Measurements from ENCODE around the gene NQO1.

GRCh38 chr16:69701452-69701851 lies 24.9 kb downstream of the NQO1 start:
- TF ChIP-seq, protein P1, sequence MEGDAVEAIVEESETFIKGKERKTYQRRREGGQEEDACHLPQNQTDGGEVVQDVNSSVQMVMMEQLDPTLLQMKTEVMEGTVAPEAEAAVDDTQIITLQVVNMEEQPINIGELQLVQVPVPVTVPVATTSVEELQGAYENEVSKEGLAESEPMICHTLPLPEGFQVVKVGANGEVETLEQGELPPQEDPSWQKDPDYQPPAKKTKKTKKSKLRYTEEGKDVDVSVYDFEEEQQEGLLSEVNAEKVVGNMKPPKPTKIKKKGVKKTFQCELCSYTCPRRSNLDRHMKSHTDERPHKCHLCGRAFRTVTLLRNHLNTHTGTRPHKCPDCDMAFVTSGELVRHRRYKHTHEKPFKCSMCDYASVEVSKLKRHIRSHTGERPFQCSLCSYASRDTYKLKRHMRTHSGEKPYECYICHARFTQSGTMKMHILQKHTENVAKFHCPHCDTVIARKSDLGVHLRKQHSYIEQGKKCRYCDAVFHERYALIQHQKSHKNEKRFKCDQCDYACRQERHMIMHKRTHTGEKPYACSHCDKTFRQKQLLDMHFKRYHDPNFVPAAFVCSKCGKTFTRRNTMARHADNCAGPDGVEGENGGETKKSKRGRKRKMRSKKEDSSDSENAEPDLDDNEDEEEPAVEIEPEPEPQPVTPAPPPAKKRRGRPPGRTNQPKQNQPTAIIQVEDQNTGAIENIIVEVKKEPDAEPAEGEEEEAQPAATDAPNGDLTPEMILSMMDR (optimal IDR thresholded peaks at IDR 0.05 in 1 of 3, IDR thresholded peaks at IDR 0.05 in 1 of 3, conservative IDR thresholded peaks at IDR 0.05 in 1 of 3; ENCODE audit: extremely low read depth in 1 of 3, insufficient read depth in 2 of 3, low read length in 3 of 3), result no peak
- TF ChIP-seq EZH2 (IDR thresholded peaks at IDR 0.05; ENCODE audit: low read length), result no peak
